H9 (cell line): Measurements from ENCODE around the gene ZNF135. TPM values are rescaled to one million over a fixed set of nuclear protein-coding genes. Genes with fewer than 3 reads are reported as not detected.

Experiments used
- DNase-seq: peaks from one replicate; pipeline ENCODE4 v3.0.0-alpha.2; 2017
- H2AFZ ChIP-seq: one replicate; pipeline ENCODE4 v1.6.1; 2013; ENCODE audit warnings: mild to moderate bottlenecking, low read length, control low read depth, moderate library complexity
- H2AK5ac ChIP-seq: 2 replicates; pipeline ENCODE4 v1.6.1; 2013; ENCODE audit warnings: low read length, control low read depth, mixed read lengths; ENCODE audit not compliant: insufficient read length
- H2BK120ac ChIP-seq: one replicate; pipeline ENCODE4 v1.6.1; 2013; ENCODE audit warnings: low read depth, mild to moderate bottlenecking, low read length, control low read depth, inconsistent platforms; ENCODE audit not compliant: poor library complexity, severe bottlenecking
- H2BK12ac ChIP-seq: 2 replicates; pipeline ENCODE4 v1.6.1; 2013; ENCODE audit warnings: low read length, control low read depth, mixed read lengths, low read depth; ENCODE audit not compliant: insufficient read length
- H2BK15ac ChIP-seq: 2 replicates; pipeline ENCODE4 v1.6.1; 2013; ENCODE audit warnings: low read depth, low read length, control low read depth
- H2BK20ac ChIP-seq: one replicate; pipeline ENCODE4 v1.6.1; 2013; ENCODE audit warnings: low read depth, mild to moderate bottlenecking, low read length, control low read depth, inconsistent platforms; ENCODE audit not compliant: poor library complexity, severe bottlenecking
- H2BK5ac ChIP-seq: 2 replicates; pipeline ENCODE4 v1.6.1; 2013; ENCODE audit warnings: low read length, control low read depth, mixed read lengths; ENCODE audit not compliant: insufficient read length
- H3K14ac ChIP-seq: 2 replicates; pipeline ENCODE4 v1.6.1; 2013; ENCODE audit warnings: low read length, control low read depth; ENCODE audit not compliant: insufficient read depth
- H3K18ac ChIP-seq: 2 replicates; pipeline ENCODE4 v1.6.1; 2013; ENCODE audit warnings: low read depth, mild to moderate bottlenecking, mixed read lengths, low read length, control low read depth; ENCODE audit not compliant: insufficient read length
- H3K23ac ChIP-seq: 2 replicates; pipeline ENCODE4 v1.6.1; 2013; ENCODE audit warnings: low read length, control low read depth, mixed read lengths, low read depth; ENCODE audit not compliant: insufficient read length
- H3K23me2 ChIP-seq: 2 replicates; pipeline ENCODE4 v1.6.1; 2013; ENCODE audit warnings: low read depth, mild to moderate bottlenecking, mixed read lengths, low read length, control low read depth; ENCODE audit not compliant: insufficient read length, poor library complexity, severe bottlenecking
- H3K27ac ChIP-seq: 2 replicates; pipeline ENCODE4 v1.5.1; 2013; ENCODE audit warnings: low read length, control low read depth, mixed read lengths, low read depth; ENCODE audit not compliant: insufficient read length
- H3K27me3 ChIP-seq: 2 replicates; pipeline ENCODE4 v1.6.1; 2013; ENCODE audit warnings: low read length, control low read depth, inconsistent platforms; ENCODE audit not compliant: insufficient read depth
- H3K4ac ChIP-seq: 2 replicates; pipeline ENCODE4 v1.6.1; 2013; ENCODE audit warnings: low read depth, mild to moderate bottlenecking, control low read depth, inconsistent platforms, low read length, moderate library complexity
- H3K4me1 ChIP-seq: 2 replicates; pipeline ENCODE4 v1.6.1; 2013; ENCODE audit warnings: low read length, control low read depth, inconsistent platforms; ENCODE audit not compliant: insufficient read depth
- H3K4me2 ChIP-seq: 2 replicates; pipeline ENCODE4 v1.6.1; 2013; ENCODE audit warnings: low read length, control low read depth, mixed read lengths; ENCODE audit not compliant: insufficient read length, insufficient read depth
- H3K56ac ChIP-seq: 2 replicates; pipeline ENCODE4 v1.6.1; 2013; ENCODE audit warnings: low read depth, mild to moderate bottlenecking, mixed read lengths, low read length, control low read depth; ENCODE audit not compliant: insufficient read length
- H3K79me1 ChIP-seq: 2 replicates; pipeline ENCODE4 v1.6.1; 2013; ENCODE audit warnings: low read depth, mild to moderate bottlenecking, moderate library complexity, low read length, control low read depth, inconsistent platforms; ENCODE audit not compliant: insufficient read depth, poor library complexity, severe bottlenecking
- H3K79me2 ChIP-seq: 2 replicates; pipeline ENCODE4 v1.6.1; 2013; ENCODE audit warnings: low read length, control low read depth, inconsistent platforms; ENCODE audit not compliant: insufficient read depth
- H3K9ac ChIP-seq: 2 replicates; pipeline ENCODE4 v1.6.1; 2013; ENCODE audit warnings: low read length, control low read depth, mixed read lengths; ENCODE audit not compliant: insufficient read length; ENCODE audit errors: extremely low read depth
- H3K9me3 ChIP-seq: one replicate; pipeline ENCODE4 v1.6.1; 2013; ENCODE audit warnings: low read depth, low read length, inconsistent platforms; ENCODE audit not compliant: control insufficient read depth
- H3T11ph ChIP-seq: one replicate; pipeline ENCODE4 v1.6.1; 2013; ENCODE audit warnings: mild to moderate bottlenecking, low read length, control low read depth, inconsistent platforms
- H4K20me1 ChIP-seq: one replicate; pipeline ENCODE4 v1.6.1; 2013; ENCODE audit not compliant: control insufficient read depth, insufficient read length, insufficient read depth
- H4K5ac ChIP-seq: 2 replicates; pipeline ENCODE4 v1.6.1; 2013; ENCODE audit warnings: low read depth, mild to moderate bottlenecking, mixed read lengths, low read length, control low read depth; ENCODE audit not compliant: insufficient read length
- H4K8ac ChIP-seq: replicated peaks from 2 replicates; pipeline ENCODE4 v1.6.1; 2013; ENCODE audit warnings: low read length, control low read depth, mixed read lengths, low read depth; ENCODE audit not compliant: insufficient read length
- H4K91ac ChIP-seq: 2 replicates; pipeline ENCODE4 v1.6.1; 2013; ENCODE audit warnings: low read depth, mild to moderate bottlenecking, moderate library complexity, mixed read lengths, low read length, control low read depth; ENCODE audit not compliant: insufficient read length
- H3K27ac Mint-ChIP-seq, 3 experiments: 2 replicates in 2 of 3; 3 replicates in 1 of 3; pipeline ENCODE4 v1.8.0; 2020 to 2021; ENCODE audit warnings: mixed read lengths in 3 of 3, mild to moderate bottlenecking in 1 of 3, moderate library complexity in 1 of 3
- H3K27me3 Mint-ChIP-seq: 2 replicates; pipeline ENCODE4 v1.8.0; 2021; ENCODE audit warnings: low read depth, mild to moderate bottlenecking, moderate library complexity, mixed read lengths
- H3K36me3 Mint-ChIP-seq, 3 experiments: 2 replicates in 2 of 3; 3 replicates in 1 of 3; pipeline ENCODE4 v1.8.0; 2020 to 2021; ENCODE audit warnings: low read depth in 3 of 3, mixed read lengths in 3 of 3; ENCODE audit not compliant: insufficient read depth in 1 of 3
- H3K4me1 Mint-ChIP-seq, 2 experiments: 2 replicates each; pipeline ENCODE4 v1.8.0; 2020; ENCODE audit warnings: mixed read lengths in 2 of 2
- H3K4me3 Mint-ChIP-seq, 2 experiments: 2 replicates in 1 of 2; 3 replicates in 1 of 2; pipeline ENCODE4 v1.8.0; 2020 to 2021; ENCODE audit warnings: mild to moderate bottlenecking in 2 of 2, mixed read lengths in 2 of 2, moderate library complexity in 1 of 2
- H3K9me3 Mint-ChIP-seq, 2 experiments: 2 replicates in 1 of 2; 3 replicates in 1 of 2; pipeline ENCODE4 v1.8.0; 2020; ENCODE audit warnings: mild to moderate bottlenecking in 2 of 2, mixed read lengths in 2 of 2, moderate library complexity in 1 of 2
- CTCF ChIP-seq: fragments of 200-600 bp; sonication (generic); conservative IDR thresholded peaks from 3 replicates; pipeline ENCODE4 v1.8.0; 2021; ENCODE audit warnings: antibody characterized with exemption, mild to moderate bottlenecking
- WGBS: extraction: QIAGEN DNeasy Blood & Tissue Kit; methylation state at CpG from one replicate; pipeline ENCODE4 v1.1.7; 2013; ENCODE audit warnings: missing lambda C conversion rate, low lambda C conversion rate, mixed read lengths; ENCODE audit not compliant: insufficient read length; ENCODE audit errors: extremely low coverage; 5-methylcytosine and 5-hydroxymethylcytosine counted together
- total RNA-seq: library from RNA; stranded (reverse); gene quantifications from 2 replicates; pipeline ENCODE4 v1.2.1, GENCODE V29; 2021

The ZNF135 gene
- total RNA-seq, 1 experiment from 2014 or later = 4.7 TPM

GRCh38 chr19:58086825-58087710 lies 28.0 kb downstream of the ZNF135 start:
- Mint-ChIP-seq H3K27ac (no peak overlapping the region; a peak in 1 of 7 replicates), H3K9me3 (peaks cover 14 to 15% of the 10 kb centered on the region in 2 experiments; a peak in 4 of 5 replicates), H3K36me3 (peaks cover 45 to 53% (median 50%) of the 10 kb centered on the region in 3 experiments), H3K4me1 (peaks cover 0 to 4% of the 10 kb centered on the region in 2 experiments; a peak in 1 of 4 replicates), H3K4me3 (no peak overlapping the region), H3K27me3 (no peaks in the 10 kb centered on the region)
- no peak overlapping the region for H2BK5ac ChIP-seq
- H3K9ac ChIP-seq = no peak overlapping the region
- H3K27ac ChIP-seq = no peak overlapping the region
- no peak for TF ChIP-seq CTCF
- no peak overlapping the region for H3T11ph ChIP-seq
- no peaks in the 10 kb centered on the region for H3K9me3 ChIP-seq
- H3K4me1 ChIP-seq = no peaks in the 10 kb centered on the region
- H3K23me2 ChIP-seq = no peaks in the 10 kb centered on the region
- H3K27me3 ChIP-seq = no peaks in the 10 kb centered on the region
- no peak overlapping the region for H3K4ac ChIP-seq
- H2BK20ac ChIP-seq = no peak overlapping the region
- H4K20me1 ChIP-seq = no peaks in the 10 kb centered on the region
- no peak overlapping the region for H2AFZ ChIP-seq
- H2AK5ac ChIP-seq = no peak overlapping the region
- no peak overlapping the region for H4K8ac ChIP-seq
- no peak overlapping the region for H3K14ac ChIP-seq
- no peak overlapping the region for H3K18ac ChIP-seq
- H4K5ac ChIP-seq = no peak overlapping the region
- no peak for DNase-seq
- H3K4me2 ChIP-seq = no peak overlapping the region
- no peak overlapping the region for H3K23ac ChIP-seq
- no peak overlapping the region for H4K91ac ChIP-seq
- H3K79me2 ChIP-seq = no peaks in the 10 kb centered on the region
- no peak overlapping the region for H2BK120ac ChIP-seq
- H3K79me1 ChIP-seq = peaks cover 2% of the 10 kb centered on the region
- H2BK15ac ChIP-seq = no peak overlapping the region
- WGBS = no CpG with 5 or more reads among the region's 23 CpGs
- H2BK12ac ChIP-seq = no peak overlapping the region
- no peak overlapping the region for H3K56ac ChIP-seq
